ENCODE data around the gene CPZ.

DNA sequence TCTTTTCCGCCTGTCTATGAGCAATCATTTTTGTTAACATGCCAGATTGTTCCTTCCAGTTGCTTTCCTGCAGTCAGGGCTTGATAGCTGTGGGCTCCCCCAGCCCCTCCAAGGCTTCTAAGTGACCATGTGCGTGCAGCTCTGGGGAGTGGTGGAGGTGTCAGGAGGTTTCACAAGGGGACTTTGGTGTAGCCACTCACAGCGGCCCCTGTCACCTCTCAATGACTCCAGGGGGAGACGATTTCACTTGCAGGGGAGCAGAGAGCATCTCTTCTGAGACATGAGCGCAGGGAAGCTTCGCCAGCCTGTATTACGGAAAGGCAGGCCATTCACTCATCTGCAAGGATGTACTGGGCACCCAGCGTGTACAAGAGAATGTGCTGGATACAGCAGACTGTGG, 15.5 kb upstream of the CPZ start:
- TF ChIP-seq, protein P1, sequence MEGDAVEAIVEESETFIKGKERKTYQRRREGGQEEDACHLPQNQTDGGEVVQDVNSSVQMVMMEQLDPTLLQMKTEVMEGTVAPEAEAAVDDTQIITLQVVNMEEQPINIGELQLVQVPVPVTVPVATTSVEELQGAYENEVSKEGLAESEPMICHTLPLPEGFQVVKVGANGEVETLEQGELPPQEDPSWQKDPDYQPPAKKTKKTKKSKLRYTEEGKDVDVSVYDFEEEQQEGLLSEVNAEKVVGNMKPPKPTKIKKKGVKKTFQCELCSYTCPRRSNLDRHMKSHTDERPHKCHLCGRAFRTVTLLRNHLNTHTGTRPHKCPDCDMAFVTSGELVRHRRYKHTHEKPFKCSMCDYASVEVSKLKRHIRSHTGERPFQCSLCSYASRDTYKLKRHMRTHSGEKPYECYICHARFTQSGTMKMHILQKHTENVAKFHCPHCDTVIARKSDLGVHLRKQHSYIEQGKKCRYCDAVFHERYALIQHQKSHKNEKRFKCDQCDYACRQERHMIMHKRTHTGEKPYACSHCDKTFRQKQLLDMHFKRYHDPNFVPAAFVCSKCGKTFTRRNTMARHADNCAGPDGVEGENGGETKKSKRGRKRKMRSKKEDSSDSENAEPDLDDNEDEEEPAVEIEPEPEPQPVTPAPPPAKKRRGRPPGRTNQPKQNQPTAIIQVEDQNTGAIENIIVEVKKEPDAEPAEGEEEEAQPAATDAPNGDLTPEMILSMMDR (IDR thresholded peaks at IDR 0.05; ENCODE audit: low read length): no peak
- no peak for TF ChIP-seq EZH2 (optimal IDR thresholded peaks at IDR 0.05; ENCODE audit: low read depth, low read length)
